ENCODE results near the gene POLR2J3.
"Not testable (repeated sequence)": the region's sequence is repeated elsewhere in the genome, so short reads cannot be mapped to it uniquely, and the experiment has no call there.

DNA sequence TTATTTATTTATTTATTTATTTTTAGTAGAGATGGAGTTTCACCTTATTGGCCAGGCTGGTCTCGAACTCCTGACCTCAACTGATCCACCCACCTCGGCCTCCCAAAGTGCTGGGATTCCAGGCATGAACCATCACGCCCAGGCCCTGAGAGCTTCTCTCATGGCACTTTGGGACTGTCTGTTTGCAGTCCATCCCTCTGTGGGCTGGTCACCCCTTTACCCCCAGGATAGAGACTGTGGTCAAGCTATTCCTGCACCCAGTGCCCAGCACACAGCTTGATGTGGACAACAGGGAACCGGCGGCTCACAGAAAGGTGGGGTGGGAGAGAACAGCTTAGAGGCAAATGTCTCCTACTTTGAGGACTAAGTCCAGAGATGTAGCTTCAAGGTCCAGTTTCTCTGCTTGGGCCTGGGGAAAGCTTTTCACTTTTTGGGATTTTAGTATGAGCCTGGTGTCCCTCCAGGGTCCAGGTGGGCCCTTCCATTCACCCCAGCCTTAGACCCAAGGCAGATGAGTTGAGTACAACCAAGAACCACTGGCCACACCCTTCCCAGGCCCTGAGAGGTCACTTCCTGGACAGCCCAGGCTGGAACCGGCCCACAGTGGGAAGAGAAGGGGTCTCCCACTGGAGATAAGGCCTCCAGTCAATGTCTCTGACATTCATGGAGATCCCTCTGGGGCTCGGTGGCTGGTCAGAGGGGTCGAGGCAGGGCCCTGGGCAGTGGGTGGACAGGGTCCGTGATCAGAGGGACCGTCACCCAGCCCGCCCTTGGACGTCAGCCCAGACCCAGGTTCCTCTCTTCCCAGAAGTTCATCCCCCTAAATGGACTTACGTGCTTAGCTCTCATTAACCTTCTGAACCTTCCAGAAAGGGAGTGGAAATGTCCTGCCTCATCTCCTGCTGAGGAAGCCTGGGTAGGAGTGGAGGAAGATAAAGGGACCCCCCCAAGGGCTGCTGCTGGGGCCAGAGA lies 44.3 kb downstream of the POLR2J3 start:
- TF ChIP-seq, protein P1, sequence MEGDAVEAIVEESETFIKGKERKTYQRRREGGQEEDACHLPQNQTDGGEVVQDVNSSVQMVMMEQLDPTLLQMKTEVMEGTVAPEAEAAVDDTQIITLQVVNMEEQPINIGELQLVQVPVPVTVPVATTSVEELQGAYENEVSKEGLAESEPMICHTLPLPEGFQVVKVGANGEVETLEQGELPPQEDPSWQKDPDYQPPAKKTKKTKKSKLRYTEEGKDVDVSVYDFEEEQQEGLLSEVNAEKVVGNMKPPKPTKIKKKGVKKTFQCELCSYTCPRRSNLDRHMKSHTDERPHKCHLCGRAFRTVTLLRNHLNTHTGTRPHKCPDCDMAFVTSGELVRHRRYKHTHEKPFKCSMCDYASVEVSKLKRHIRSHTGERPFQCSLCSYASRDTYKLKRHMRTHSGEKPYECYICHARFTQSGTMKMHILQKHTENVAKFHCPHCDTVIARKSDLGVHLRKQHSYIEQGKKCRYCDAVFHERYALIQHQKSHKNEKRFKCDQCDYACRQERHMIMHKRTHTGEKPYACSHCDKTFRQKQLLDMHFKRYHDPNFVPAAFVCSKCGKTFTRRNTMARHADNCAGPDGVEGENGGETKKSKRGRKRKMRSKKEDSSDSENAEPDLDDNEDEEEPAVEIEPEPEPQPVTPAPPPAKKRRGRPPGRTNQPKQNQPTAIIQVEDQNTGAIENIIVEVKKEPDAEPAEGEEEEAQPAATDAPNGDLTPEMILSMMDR (IDR thresholded peaks at IDR 0.05) = not testable (repeated sequence)
- not testable (repeated sequence) for TF ChIP-seq POLR2A (IDR thresholded peaks at IDR 0.05)
